ENCODE results near the gene EDAR. TPM values are rescaled to one million over a fixed set of nuclear protein-coding genes. Genes with fewer than 3 reads are reported as not detected.
A peak's percentile ranks its signal among the peaks of the same experiment; 100 is the strongest.

EDAR gene
- total RNA-seq, 1 donor from 2014 or later = not detected

GRCh38 chr2:108898315-108899082 lies 90.5 kb downstream of the EDAR start:
- DNase-seq (no peak), ATAC-seq (no peak)
- intact Hi-C loops (cut with micrococcal nuclease) = no loop called here

GRCh38 chr2:108896741-108897140 lies 92.3 kb downstream of the EDAR start:
- intact Hi-C loops (cut with micrococcal nuclease) = no loop called here
- no peak for ATAC-seq
- no peak for DNase-seq

GRCh38 chr2:108895188-108895587 lies 93.8 kb downstream of the EDAR start:
- DNase-seq (no peak), ATAC-seq (no peak)
- intact Hi-C loops (cut with micrococcal nuclease) = no loop called here

GRCh38 chr2:108894766-108895165 lies 94.3 kb downstream of the EDAR start:
- no peak for DNase-seq
- no peak for ATAC-seq
- intact Hi-C loops (cut with micrococcal nuclease) = no loop called here

- DNase-seq = no peak
- ATAC-seq = no peak
- intact Hi-C loops (cut with micrococcal nuclease) = no loop called here
Measured at GRCh38 chr2:108893277-108893676, 95.7 kb downstream of the EDAR start.

GRCh38 chr2:108889907-108890306 lies 99.1 kb downstream of the EDAR start:
- DNase-seq = no peak
- intact Hi-C loops (cut with micrococcal nuclease) = no loop called here
- ATAC-seq = no peak

GRCh38 chr2:108884619-108885018 lies 104.4 kb downstream of the EDAR start:
- intact Hi-C loops (cut with micrococcal nuclease) = no loop called here
- ATAC-seq = no peak
- no peak for DNase-seq

- intact Hi-C loops (cut with micrococcal nuclease) = no loop called here
- DNase-seq (no peak), ATAC-seq (no peak)
Measured at GRCh38 chr2:108878276-108878675, 110.7 kb downstream of the EDAR start.

GRCh38 chr2:108877506-108877905 lies 111.5 kb downstream of the EDAR start:
- intact Hi-C loops (cut with micrococcal nuclease) = no loop called here
- DNase-seq (no peak), ATAC-seq (no peak)

- ATAC-seq = no peak
- intact Hi-C loops (cut with micrococcal nuclease) = no loop called here
- DNase-seq = no peak
Measured at GRCh38 chr2:108870069-108870644, 118.9 kb downstream of the EDAR start.

GRCh38 chr2:108869542-108869941 lies 119.5 kb downstream of the EDAR start:
- intact Hi-C loops (cut with micrococcal nuclease) = no loop called here
- no peak for DNase-seq
- ATAC-seq = no peak

GRCh38 chr2:108868911-108869310 lies 120.1 kb downstream of the EDAR start:
- intact Hi-C loops (cut with micrococcal nuclease) = no loop called here
- no peak for ATAC-seq
- no peak for DNase-seq

GRCh38 chr2:108866041-108866440 lies 123.0 kb downstream of the EDAR start:
- intact Hi-C loops (cut with micrococcal nuclease) = no loop called here
- ATAC-seq (no peak), DNase-seq (no peak)

- DNase-seq (no peak), ATAC-seq (no peak)
- intact Hi-C loops (cut with micrococcal nuclease) = loop anchor here (10.0 kb wide), 1 partner anchor 126 kb away; the partner anchor contains the start of gene EDAR
Measured at GRCh38 chr2:108858894-108859293, 130.1 kb downstream of the EDAR start.

- intact Hi-C loops (cut with micrococcal nuclease) = loop anchor here (10.0 kb wide), 1 partner anchor 130 kb away; the partner anchor contains the start of gene EDAR
- no peak for DNase-seq
- ATAC-seq = peak; percentile 53
Measured at GRCh38 chr2:108855194-108855593, 133.8 kb downstream of the EDAR start.

GRCh38 chr2:108854484-108854883 lies 134.5 kb downstream of the EDAR start:
- DNase-seq (no peak), ATAC-seq (no peak)
- intact Hi-C loops (cut with micrococcal nuclease) = loop anchor here (10.0 kb wide), 1 partner anchor 130 kb away; the partner anchor contains the start of gene EDAR

- ATAC-seq (no peak), DNase-seq (no peak)
- intact Hi-C loops (cut with micrococcal nuclease) = loop anchor here (10.0 kb wide), 1 partner anchor 131 kb away; the partner anchor contains the start of gene EDAR
Measured at GRCh38 chr2:108853421-108853820, 135.6 kb downstream of the EDAR start.

GRCh38 chr2:108852375-108852774 lies 136.6 kb downstream of the EDAR start:
- DNase-seq = no peak
- no peak for ATAC-seq
- intact Hi-C loops (cut with micrococcal nuclease) = loop anchor here (10.0 kb wide), 1 partner anchor 132 kb away; the partner anchor contains the start of gene EDAR

GRCh38 chr2:108847000-108847399 lies 142.0 kb downstream of the EDAR start:
- ATAC-seq = no peak
- intact Hi-C loops (cut with micrococcal nuclease) = no loop called here
- DNase-seq = no peak

- intact Hi-C loops (cut with micrococcal nuclease) = no loop called here
- ATAC-seq (no peak), DNase-seq (no peak)
Measured at GRCh38 chr2:108845923-108846322, 143.1 kb downstream of the EDAR start.
